Liver (tissue), 9 donors: ENCODE data around the gene CDRT4. TPM values are rescaled to one million over a fixed set of nuclear protein-coding genes. Genes with fewer than 3 reads are reported as not detected.

Source experiments
- DNase-seq: peaks from one replicate; pipeline ENCODE4 v3.0.0-alpha.2; 2017; ENCODE audit warnings: low spot score
- H3K27ac ChIP-seq, 2 donors: one replicate each; pipeline ENCODE4 v1.7.0; 2013; ENCODE audit warnings: inconsistent platforms in 2 of 2, low read length in 2 of 2, control low read depth in 1 of 2, low read depth in 1 of 2, mild to moderate bottlenecking in 1 of 2
- H3K27me3 ChIP-seq, 4 donors: one replicate each; pipeline versions ENCODE4 v1.6.1 to v1.7.0; 2013; ENCODE audit warnings: low read length in 3 of 4, inconsistent platforms in 1 of 4, mild to moderate bottlenecking in 1 of 4, moderate library complexity in 1 of 4; ENCODE audit not compliant: control insufficient read depth in 4 of 4, insufficient read depth in 4 of 4
- H3K36me3 ChIP-seq, 4 donors: one replicate each; pipeline versions ENCODE4 v1.6.1 to v1.7.0; 2013; ENCODE audit warnings: low read length in 3 of 4, mild to moderate bottlenecking in 3 of 4, low read depth in 1 of 4, moderate library complexity in 1 of 4; ENCODE audit not compliant: control insufficient read depth in 4 of 4, insufficient read depth in 3 of 4
- H3K4me1 ChIP-seq, 4 donors: one replicate each; pipeline versions ENCODE4 v1.6.1 to v1.7.0; 2013; ENCODE audit warnings: low read length in 3 of 4, mild to moderate bottlenecking in 3 of 4, moderate library complexity in 1 of 4; ENCODE audit not compliant: control insufficient read depth in 4 of 4, insufficient read depth in 4 of 4
- H3K4me3 ChIP-seq, 3 donors: one replicate each; pipeline versions ENCODE4 v1.6.1 to v1.7.0; 2013; ENCODE audit warnings: low read length in 3 of 3, control low read depth in 1 of 3, low read depth in 1 of 3, mild to moderate bottlenecking in 1 of 3
- H3K9ac ChIP-seq, 2 donors: one replicate each; pipeline ENCODE4 v1.7.0; 2013; ENCODE audit warnings: low read length in 2 of 2, mild to moderate bottlenecking in 2 of 2, moderate library complexity in 2 of 2, control low read depth in 1 of 2, low read depth in 1 of 2
- H3K9me3 ChIP-seq, 4 donors: one replicate each; pipeline versions ENCODE4 v1.6.1 to v1.7.0; 2013; ENCODE audit warnings: low read length in 3 of 4; ENCODE audit not compliant: control insufficient read depth in 4 of 4
- EGR1 ChIP-seq, 2 donors: IDR thresholded peaks; 2 replicates each; pipeline ENCODE4 v1.6.1; 2016 to 2018; ENCODE audit warnings: antibody characterized with exemption in 2 of 2, low read depth in 2 of 2
- FOXA1 ChIP-seq: IDR thresholded peaks from 2 replicates; pipeline ENCODE4 v1.6.1; 2016; ENCODE audit warnings: antibody characterized with exemption
- GABPA ChIP-seq, 2 donors: IDR thresholded peaks in 1 of 2; conservative IDR thresholded peaks in 1 of 2; 2 replicates each; pipeline ENCODE4 v1.6.1; 2016; ENCODE audit warnings: antibody characterized with exemption in 2 of 2, mild to moderate bottlenecking in 1 of 2, moderate library complexity in 1 of 2
- NR2F2 ChIP-seq: IDR thresholded peaks from 2 replicates; pipeline ENCODE4 v1.6.1; 2016; ENCODE audit warnings: antibody characterized with exemption
- SP1 ChIP-seq: IDR thresholded peaks from 2 replicates; pipeline ENCODE4 v1.6.1; 2018; ENCODE audit warnings: antibody characterized with exemption, mild to moderate bottlenecking
- TAF1 ChIP-seq: conservative IDR thresholded peaks from 2 replicates; pipeline ENCODE4 v1.6.1; 2016; ENCODE audit warnings: antibody characterized with exemption, mild to moderate bottlenecking
- WGBS: extraction: QIAGEN DNeasy Blood & Tissue Kit; methylation state at CpG from one replicate; pipeline ENCODE4 v1.1.7; 2013; 5-methylcytosine and 5-hydroxymethylcytosine counted together
- polyA plus RNA-seq, 2 donors: library from polyadenylated mRNA; stranded (reverse) in 1 of 2; unstranded in 1 of 2; fragments of 200-250 nt in 1 of 2; fragments of >200 nt in 1 of 2; fragmentation: Nextera tagmentation in 1 of 2; extraction: Ambion mirVana in 1 of 2; gene quantifications; one replicate each; pipeline versions ENCODE4 v1.2.1 to v1.2.3, GENCODE V29; 2013 to 2015
- total RNA-seq, 2 donors: library from RNA; depleted of rRNA; stranded (reverse); fragments of >200 nt; gene quantifications; one replicate each; pipeline ENCODE4 v1.2.3, GENCODE V29; 2014
- TF ChIP-seq, protein P1 (sequence below): fragments of 150-350 bp; IDR thresholded peaks from 2 replicates; pipeline ENCODE4 v1.5.1; 2017; ENCODE audit warnings: improper control_type of control experiment, low read depth, low read length; ENCODE audit not compliant: missing input control
- donor health status: healthy.
- donor health status: healthy.
- donor health status: healthy.
- donor health status: healthy.
- donor health status: healthy.

CDRT4 gene
- total and polyA plus RNA-seq, 4 donors: 0.43 to 3.3 (median 1.8) TPM; not detected in 1

DNA sequence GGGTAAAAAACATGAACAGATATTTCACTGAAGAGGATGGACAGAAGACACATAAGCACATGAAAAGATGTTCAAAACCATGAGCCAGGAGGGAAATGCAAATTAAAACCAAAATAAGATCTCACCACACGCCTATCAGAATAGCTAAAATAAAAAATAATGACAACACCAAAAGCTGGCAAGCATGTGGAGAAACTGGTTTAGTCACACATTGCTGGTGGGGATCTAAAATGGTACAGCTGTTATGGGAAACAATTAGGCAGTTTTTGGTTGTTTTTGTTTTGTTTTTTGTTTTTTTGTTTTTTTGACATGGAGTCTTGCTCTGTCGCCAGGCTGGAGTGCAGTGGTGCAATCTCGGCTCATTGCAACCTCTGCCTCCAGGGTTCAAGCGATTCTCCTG, 81.3 kb downstream of the CDRT4 start:
- WGBS: 93% methylated on average over 4 of the region's 4 CpGs
- H3K36me3 ChIP-seq: no peaks in the 10 kb centered on the region
- no peak overlapping the region for H3K9ac ChIP-seq
- H3K27ac ChIP-seq: no peak overlapping the region
- TF ChIP-seq, protein P1, sequence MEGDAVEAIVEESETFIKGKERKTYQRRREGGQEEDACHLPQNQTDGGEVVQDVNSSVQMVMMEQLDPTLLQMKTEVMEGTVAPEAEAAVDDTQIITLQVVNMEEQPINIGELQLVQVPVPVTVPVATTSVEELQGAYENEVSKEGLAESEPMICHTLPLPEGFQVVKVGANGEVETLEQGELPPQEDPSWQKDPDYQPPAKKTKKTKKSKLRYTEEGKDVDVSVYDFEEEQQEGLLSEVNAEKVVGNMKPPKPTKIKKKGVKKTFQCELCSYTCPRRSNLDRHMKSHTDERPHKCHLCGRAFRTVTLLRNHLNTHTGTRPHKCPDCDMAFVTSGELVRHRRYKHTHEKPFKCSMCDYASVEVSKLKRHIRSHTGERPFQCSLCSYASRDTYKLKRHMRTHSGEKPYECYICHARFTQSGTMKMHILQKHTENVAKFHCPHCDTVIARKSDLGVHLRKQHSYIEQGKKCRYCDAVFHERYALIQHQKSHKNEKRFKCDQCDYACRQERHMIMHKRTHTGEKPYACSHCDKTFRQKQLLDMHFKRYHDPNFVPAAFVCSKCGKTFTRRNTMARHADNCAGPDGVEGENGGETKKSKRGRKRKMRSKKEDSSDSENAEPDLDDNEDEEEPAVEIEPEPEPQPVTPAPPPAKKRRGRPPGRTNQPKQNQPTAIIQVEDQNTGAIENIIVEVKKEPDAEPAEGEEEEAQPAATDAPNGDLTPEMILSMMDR: no peak
- TF ChIP-seq GABPA (IDR thresholded peaks at IDR 0.05 in 1 of 2, conservative IDR thresholded peaks at IDR 0.05 in 1 of 2) (no peak), SP1 (no peak), EGR1 (IDR thresholded peaks at IDR 0.05; ENCODE audit: low read depth in 2 of 2) (no peak), FOXA1 (no peak), NR2F2 (no peak), TAF1 (no peak)
- H3K4me1 ChIP-seq: no peaks in the 10 kb centered on the region
- no peak overlapping the region for H3K4me3 ChIP-seq
- peaks cover 0 to 2% (median 0%) of the 10 kb centered on the region in 4 donors for H3K9me3 ChIP-seq
- no peak for DNase-seq
- H3K27me3 ChIP-seq: no peaks in the 10 kb centered on the region

Other genes with a start within 250 kb of the CDRT4 start
- gene PMP22, start 202.3 kb downstream of the CDRT4 start, total RNA-seq: 1 to 10 TPM; 3.2 to 6.2 TPM
- gene PMP22, start 202.3 kb downstream of the CDRT4 start, polyA plus RNA-seq: 1 to 10 TPM; 5.2 to 9.1 TPM
- under 1 TPM; 0.08 to 0.33 TPM for gene TEKT3, start 126.0 kb downstream of the CDRT4 start, total RNA-seq
- not detected for gene TEKT3, start 126.0 kb downstream of the CDRT4 start, polyA plus RNA-seq
- 10 to 100 TPM in 1 of 2 donors, 1 to 10 TPM in 1; 8.8 to 20.7 TPM for gene TVP23C, start 95.9 kb upstream of the CDRT4 start, total RNA-seq
- 1 to 10 TPM in 1 of 2 donors, under 1 TPM in 1; 0.77 to 1.0 TPM for gene TVP23C, start 95.9 kb upstream of the CDRT4 start, polyA plus RNA-seq
- gene FBXW10B, start 152.1 kb upstream of the CDRT4 start, total RNA-seq: under 1 TPM in 1 of 2 donors, not detected in 1; 0.59 TPM
- gene FBXW10B, start 152.1 kb upstream of the CDRT4 start, polyA plus RNA-seq: under 1 TPM; 0.10 to 0.42 TPM
- 1 to 10 TPM; 6.5 to 6.6 TPM for gene TRIM16, start 216.7 kb upstream of the CDRT4 start, total RNA-seq
- gene TRIM16, start 216.7 kb upstream of the CDRT4 start, polyA plus RNA-seq: 1 to 10 TPM; 1.9 to 2.8 TPM
- gene ZNF286A, start 232.1 kb upstream of the CDRT4 start, total RNA-seq: 1 to 10 TPM; 6.8 to 7.5 TPM
- gene ZNF286A, start 232.1 kb upstream of the CDRT4 start, polyA plus RNA-seq: 1 to 10 TPM; 1.1 to 1.4 TPM